Measurements from ENCODE around the gene IFT43.

Gene IFT43

GRCh38 chr14:76117789-76118484 lies 132.4 kb downstream of the IFT43 start:
- Histone ChIP-seq H3K27ac (ENCODE audit: low read depth, low read length) (no peak overlapping the region), H3K4me1 (ENCODE audit: control insufficient read depth in 5 of 5, insufficient read depth in 5 of 5, low read length in 5 of 5) (no peaks in the 10 kb centered on the region), H3K9ac (ENCODE audit: low read length in 5 of 5) (no peak overlapping the region), H3K9me3 (ENCODE audit: control insufficient read depth in 5 of 5, low read length in 5 of 5) (peaks cover 0 to 3% (median 0%) of the 10 kb centered on the region in 5 donors), H3K4me3 (ENCODE audit: low read depth in 1 of 5, low read length in 5 of 5) (no peak overlapping the region), H3K27me3 (ENCODE audit: control insufficient read depth in 5 of 5, insufficient read depth in 4 of 5, low read length in 5 of 5) (peaks cover 0 to 10% (median 4%) of the 10 kb centered on the region in 5 donors), H3K36me3 (ENCODE audit: control insufficient read depth in 5 of 5, insufficient read depth in 5 of 5, low read length in 5 of 5) (no peaks in the 10 kb centered on the region)

- Histone ChIP-seq H3K4me3 (ENCODE audit: low read depth in 1 of 5, low read length in 5 of 5) (no peak overlapping the region), H3K9me3 (ENCODE audit: control insufficient read depth in 5 of 5, low read length in 5 of 5) (peaks cover 0 to 3% (median 0%) of the 10 kb centered on the region in 5 donors), H3K27ac (ENCODE audit: low read depth, low read length) (no peak overlapping the region)
Observed at GRCh38 chr14:76118594-76118993, 133.0 kb downstream of the IFT43 start.

GRCh38 chr14:76121089-76121748 lies 135.7 kb downstream of the IFT43 start:
- Histone ChIP-seq H3K36me3 (ENCODE audit: control insufficient read depth in 5 of 5, insufficient read depth in 5 of 5, low read length in 5 of 5) (no peaks in the 10 kb centered on the region), H3K27ac (ENCODE audit: low read depth, low read length) (no peak overlapping the region), H3K9me3 (ENCODE audit: control insufficient read depth in 5 of 5, low read length in 5 of 5) (no peaks in the 10 kb centered on the region), H3K4me3 (ENCODE audit: low read depth in 1 of 5, low read length in 5 of 5) (no peak overlapping the region), H3K9ac (ENCODE audit: low read length in 5 of 5) (no peak overlapping the region), H3K27me3 (ENCODE audit: control insufficient read depth in 5 of 5, insufficient read depth in 4 of 5, low read length in 5 of 5) (peaks cover 0 to 4% (median 2%) of the 10 kb centered on the region in 5 donors), H3K4me1 (ENCODE audit: control insufficient read depth in 5 of 5, insufficient read depth in 5 of 5, low read length in 5 of 5) (no peaks in the 10 kb centered on the region)

More at GRCh38 chr14:76118594-76118993, 133.0 kb downstream of the IFT43 start:
- H3K9ac ChIP-seq (ENCODE audit: low read length in 5 of 5) = no peak overlapping the region
- no peaks in the 10 kb centered on the region for H3K36me3 ChIP-seq (ENCODE audit: control insufficient read depth in 5 of 5, insufficient read depth in 5 of 5, low read length in 5 of 5)
- H3K4me1 ChIP-seq (ENCODE audit: control insufficient read depth in 5 of 5, insufficient read depth in 5 of 5, low read length in 5 of 5) = no peaks in the 10 kb centered on the region
- H3K27me3 ChIP-seq (ENCODE audit: control insufficient read depth in 5 of 5, insufficient read depth in 4 of 5, low read length in 5 of 5) = peaks cover 0 to 7% (median 3%) of the 10 kb centered on the region in 5 donors

- H3K27me3 ChIP-seq (ENCODE audit: control insufficient read depth in 5 of 5, insufficient read depth in 4 of 5, low read length in 5 of 5) = peaks cover 0 to 6% (median 3%) of the 10 kb centered on the region in 5 donors
- no peak overlapping the region for H3K27ac ChIP-seq (ENCODE audit: low read depth, low read length)
- peaks cover 0 to 2% (median 0%) of the 10 kb centered on the region in 5 donors for H3K9me3 ChIP-seq (ENCODE audit: control insufficient read depth in 5 of 5, low read length in 5 of 5)
- H3K4me1 ChIP-seq (ENCODE audit: control insufficient read depth in 5 of 5, insufficient read depth in 5 of 5, low read length in 5 of 5) = no peaks in the 10 kb centered on the region
- no peaks in the 10 kb centered on the region for H3K36me3 ChIP-seq (ENCODE audit: control insufficient read depth in 5 of 5, insufficient read depth in 5 of 5, low read length in 5 of 5)
- H3K4me3 ChIP-seq (ENCODE audit: low read depth in 1 of 5, low read length in 5 of 5) = no peak overlapping the region
- H3K9ac ChIP-seq (ENCODE audit: low read length in 5 of 5) = no peak overlapping the region
Observed at GRCh38 chr14:76123426-76124225, 138.1 kb downstream of the IFT43 start.

GRCh38 chr14:76125511-76125910 lies 139.9 kb downstream of the IFT43 start:
- H3K27me3 ChIP-seq (ENCODE audit: control insufficient read depth in 5 of 5, insufficient read depth in 4 of 5, low read length in 5 of 5) = peaks cover 1 to 9% (median 8%) of the 10 kb centered on the region in 5 donors
- peaks cover 0 to 2% (median 0%) of the 10 kb centered on the region in 5 donors for H3K9me3 ChIP-seq (ENCODE audit: control insufficient read depth in 5 of 5, low read length in 5 of 5)
- H3K27ac ChIP-seq (ENCODE audit: low read depth, low read length) = no peak overlapping the region
- no peaks in the 10 kb centered on the region for H3K36me3 ChIP-seq (ENCODE audit: control insufficient read depth in 5 of 5, insufficient read depth in 5 of 5, low read length in 5 of 5)
- H3K4me1 ChIP-seq (ENCODE audit: control insufficient read depth in 5 of 5, insufficient read depth in 5 of 5, low read length in 5 of 5) = no peaks in the 10 kb centered on the region
- no peak overlapping the region for H3K9ac ChIP-seq (ENCODE audit: low read length in 5 of 5)
- no peak overlapping the region for H3K4me3 ChIP-seq (ENCODE audit: low read depth in 1 of 5, low read length in 5 of 5)

GRCh38 chr14:76126076-76126475 lies 140.5 kb downstream of the IFT43 start:
- H3K9me3 ChIP-seq (ENCODE audit: control insufficient read depth in 5 of 5, low read length in 5 of 5) = peaks cover 0 to 2% (median 0%) of the 10 kb centered on the region in 5 donors
- no peaks in the 10 kb centered on the region for H3K4me1 ChIP-seq (ENCODE audit: control insufficient read depth in 5 of 5, insufficient read depth in 5 of 5, low read length in 5 of 5)
- H3K9ac ChIP-seq (ENCODE audit: low read length in 5 of 5) = no peak overlapping the region
- H3K4me3 ChIP-seq (ENCODE audit: low read depth in 1 of 5, low read length in 5 of 5) = no peak overlapping the region
- H3K36me3 ChIP-seq (ENCODE audit: control insufficient read depth in 5 of 5, insufficient read depth in 5 of 5, low read length in 5 of 5) = no peaks in the 10 kb centered on the region
- peaks cover 7 to 15% (median 13%) of the 10 kb centered on the region in 5 donors for H3K27me3 ChIP-seq (ENCODE audit: control insufficient read depth in 5 of 5, insufficient read depth in 4 of 5, low read length in 5 of 5)
- no peak overlapping the region for H3K27ac ChIP-seq (ENCODE audit: low read depth, low read length)

- H3K9me3 ChIP-seq (ENCODE audit: control insufficient read depth in 5 of 5, low read length in 5 of 5) = peaks cover 0 to 6% (median 0%) of the 10 kb centered on the region in 5 donors
Observed at GRCh38 chr14:76129851-76130576, 144.5 kb downstream of the IFT43 start.

GRCh38 chr14:76131071-76131965 lies 145.8 kb downstream of the IFT43 start:
- Histone ChIP-seq H3K9ac (ENCODE audit: low read length in 5 of 5) (no peak overlapping the region), H3K9me3 (ENCODE audit: control insufficient read depth in 5 of 5, low read length in 5 of 5) (peaks cover 0 to 5% (median 0%) of the 10 kb centered on the region in 5 donors), H3K27me3 (ENCODE audit: control insufficient read depth in 5 of 5, insufficient read depth in 4 of 5, low read length in 5 of 5) (peaks cover 17 to 49% (median 34%) of the 10 kb centered on the region in 5 donors), H3K4me1 (ENCODE audit: control insufficient read depth in 5 of 5, insufficient read depth in 5 of 5, low read length in 5 of 5) (no peaks in the 10 kb centered on the region), H3K27ac (ENCODE audit: low read depth, low read length) (no peak overlapping the region), H3K36me3 (ENCODE audit: control insufficient read depth in 5 of 5, insufficient read depth in 5 of 5, low read length in 5 of 5) (no peaks in the 10 kb centered on the region), H3K4me3 (ENCODE audit: low read depth in 1 of 5, low read length in 5 of 5) (no peak overlapping the region)

More at GRCh38 chr14:76129851-76130576, 144.5 kb downstream of the IFT43 start:
- no peak overlapping the region for H3K9ac ChIP-seq (ENCODE audit: low read length in 5 of 5)
- H3K27ac ChIP-seq (ENCODE audit: low read depth, low read length) = no peak overlapping the region
- peaks cover 17 to 40% (median 24%) of the 10 kb centered on the region in 5 donors for H3K27me3 ChIP-seq (ENCODE audit: control insufficient read depth in 5 of 5, insufficient read depth in 4 of 5, low read length in 5 of 5)
- no peaks in the 10 kb centered on the region for H3K4me1 ChIP-seq (ENCODE audit: control insufficient read depth in 5 of 5, insufficient read depth in 5 of 5, low read length in 5 of 5)
- H3K4me3 ChIP-seq (ENCODE audit: low read depth in 1 of 5, low read length in 5 of 5) = no peak overlapping the region
- no peaks in the 10 kb centered on the region for H3K36me3 ChIP-seq (ENCODE audit: control insufficient read depth in 5 of 5, insufficient read depth in 5 of 5, low read length in 5 of 5)

- peaks cover 0 to 4% (median 0%) of the 10 kb centered on the region in 5 donors for H3K9me3 ChIP-seq (ENCODE audit: control insufficient read depth in 5 of 5, low read length in 5 of 5)
- no peak overlapping the region for H3K9ac ChIP-seq (ENCODE audit: low read length in 5 of 5)
- H3K4me1 ChIP-seq (ENCODE audit: control insufficient read depth in 5 of 5, insufficient read depth in 5 of 5, low read length in 5 of 5) = no peaks in the 10 kb centered on the region
- peaks cover 31 to 61% (median 45%) of the 10 kb centered on the region in 5 donors for H3K27me3 ChIP-seq (ENCODE audit: control insufficient read depth in 5 of 5, insufficient read depth in 4 of 5, low read length in 5 of 5)
- no peak overlapping the region for H3K4me3 ChIP-seq (ENCODE audit: low read depth in 1 of 5, low read length in 5 of 5)
- H3K36me3 ChIP-seq (ENCODE audit: control insufficient read depth in 5 of 5, insufficient read depth in 5 of 5, low read length in 5 of 5) = no peaks in the 10 kb centered on the region
- H3K27ac ChIP-seq (ENCODE audit: low read depth, low read length) = no peak overlapping the region
Observed at GRCh38 chr14:76133103-76133502, 147.5 kb downstream of the IFT43 start.
